Measurements from ENCODE around the gene AMOT.

AMOT gene

GRCh38 chrX:112789931-112790330, 50.7 kb downstream of the AMOT start:
- DNase-seq = no peak

- no peak for DNase-seq
These were observed 54.6 kb downstream of the AMOT start for GRCh38 chrX:112786076-112786475.

GRCh38 chrX:112785344-112785743, 55.3 kb downstream of the AMOT start:
- no peak for DNase-seq

GRCh38 chrX:112784692-112785091, 55.9 kb downstream of the AMOT start:
- DNase-seq = no peak

GRCh38 chrX:112779139-112779538, 61.5 kb downstream of the AMOT start:
- no peak for DNase-seq

- no peak for DNase-seq
These were observed 65.9 kb downstream of the AMOT start for GRCh38 chrX:112774651-112775293.

- no peak for DNase-seq
These were observed 66.5 kb downstream of the AMOT start for GRCh38 chrX:112774142-112774541.

- DNase-seq = no peak
These were observed 71.6 kb downstream of the AMOT start for GRCh38 chrX:112769034-112769433.

- DNase-seq = no peak
These were observed 72.1 kb downstream of the AMOT start for GRCh38 chrX:112768563-112768962.

GRCh38 chrX:112766774-112767173, 73.9 kb downstream of the AMOT start:
- DNase-seq = no peak

- DNase-seq = no peak
These were observed 79.1 kb downstream of the AMOT start for GRCh38 chrX:112761242-112762207.

GRCh38 chrX:112760697-112761096, 79.9 kb downstream of the AMOT start:
- DNase-seq = no peak

- no peak for DNase-seq
These were observed 80.7 kb downstream of the AMOT start for GRCh38 chrX:112759966-112760365.

GRCh38 chrX:112759512-112759911, 81.1 kb downstream of the AMOT start:
- no peak for DNase-seq

GRCh38 chrX:112757946-112758345, 82.7 kb downstream of the AMOT start:
- no peak for DNase-seq

GRCh38 chrX:112753116-112753515, 87.5 kb downstream of the AMOT start:
- DNase-seq = no peak

GRCh38 chrX:112751076-112751475, 89.6 kb downstream of the AMOT start:
- DNase-seq = no peak

GRCh38 chrX:112746812-112747595, 93.6 kb downstream of the AMOT start:
- DNase-seq = no peak

GRCh38 chrX:112738347-112739033, 102.1 kb downstream of the AMOT start:
- peak; percentile 22 for DNase-seq

GRCh38 chrX:112736310-112736709, 104.3 kb downstream of the AMOT start:
- no peak for DNase-seq

GRCh38 chrX:112735147-112735546, 105.5 kb downstream of the AMOT start:
- no peak for DNase-seq

GRCh38 chrX:112734290-112734689, 106.3 kb downstream of the AMOT start:
- no peak for DNase-seq

- DNase-seq = no peak
These were observed 108.8 kb downstream of the AMOT start for GRCh38 chrX:112731793-112732192.
